NT2/D1 (cell line): Measurements from ENCODE around the gene LTC4S.

Experiments used
- YY1 ChIP-seq: IDR thresholded peaks from 2 replicates; pipeline ENCODE4 v1.6.1; 2011; ENCODE audit not compliant: insufficient read length, insufficient read depth
- ZNF274 ChIP-seq: IDR thresholded peaks from 2 replicates; pipeline ENCODE4 v1.6.1; 2011; ENCODE audit warnings: mild to moderate bottlenecking, low read depth, low read length

GRCh38 chr5:179817470-179817840 lies 23.7 kb downstream of the LTC4S start:
- TF ChIP-seq ZNF274 (no peak), YY1 (no peak)
